IMR-90 (cell line): ENCODE measurements around the gene SLC26A8. TPM values are rescaled to one million over a fixed set of nuclear protein-coding genes. Genes with fewer than 3 reads are reported as not detected.

Source experiments
- ATAC-seq: fragments of 200-7000 bp; cut with Tn5 transposase; 2 replicates; pipeline ENCODE4 v1.9.1; 2020; ENCODE audit warnings: low read depth, mild to moderate bottlenecking, moderate library complexity
- BruUV-seq: library from RNA; stranded (reverse); fragments of 400-500 nt; replicated peaks from 2 replicates; lab custom pipeline; 2021; lab: Mats Ljungman, UMichigan
- CTCF ChIA-PET: fragments of 300-600 bp; formaldehyde crosslinking; extraction: SDS; loops from one replicate; lab custom pipeline; 2021; ENCODE audit warnings: antibody characterized with exemption; lab: Yijun Ruan, JAX
- POLR2A ChIA-PET: fragments of 300-600 bp; sonication (Branson Sonifier 250); formaldehyde crosslinking; loops from one replicate; lab custom pipeline; 2022; ENCODE audit warnings: antibody characterized with exemption; ENCODE audit not compliant: unreplicated experiment; lab: Charles Lee
- DNase-seq: peaks from one replicate; pipeline ENCODE4 v3.0.0; 2013
- H2AFZ ChIP-seq: replicated peaks from 2 replicates; pipeline ENCODE3; 2013; ENCODE audit warnings: low read length, mild to moderate bottlenecking; ENCODE audit not compliant: poor library complexity
- H2AK5ac ChIP-seq: 2 replicates; pipeline ENCODE4 v1.6.1; 2013; ENCODE audit warnings: low read depth, low read length, inconsistent platforms
- H2AK9ac ChIP-seq: replicated peaks from 2 replicates; pipeline ENCODE3; 2013; ENCODE audit warnings: mild to moderate bottlenecking, low read depth, low read length, moderate library complexity; ENCODE audit not compliant: poor library complexity
- H2BK120ac ChIP-seq: 2 replicates; pipeline ENCODE4 v1.6.1; 2013; ENCODE audit warnings: low read depth, low read length, inconsistent platforms
- H2BK15ac ChIP-seq: 3 replicates; pipeline ENCODE4 v1.6.1; 2013; ENCODE audit warnings: low read depth, low read length, inconsistent platforms
- H2BK20ac ChIP-seq: 2 replicates; pipeline ENCODE4 v1.6.1; 2013; ENCODE audit warnings: low read depth, mild to moderate bottlenecking, inconsistent platforms, low read length, moderate library complexity
- H2BK5ac ChIP-seq: 2 replicates; pipeline ENCODE4 v1.6.1; 2013; ENCODE audit warnings: mild to moderate bottlenecking, low read depth, low read length, inconsistent platforms; ENCODE audit not compliant: poor library complexity, severe bottlenecking
- H3K14ac ChIP-seq: replicated peaks from 2 replicates; pipeline ENCODE4 v1.6.1; 2013; ENCODE audit warnings: low read depth, low read length, inconsistent platforms
- H3K18ac ChIP-seq: 2 replicates; pipeline ENCODE4 v1.6.1; 2013; ENCODE audit warnings: low read depth, low read length, control low read depth
- H3K23ac ChIP-seq: 2 replicates; pipeline ENCODE4 v1.6.1; 2013; ENCODE audit warnings: low read depth, low read length, inconsistent platforms
- H3K27ac ChIP-seq: 2 replicates; pipeline ENCODE4 v1.5.1; 2013; ENCODE audit warnings: mild to moderate bottlenecking, control low read depth, low read length; ENCODE audit not compliant: insufficient read depth
- H3K27me3 ChIP-seq: 2 replicates; pipeline ENCODE4 v1.6.1; 2013; ENCODE audit warnings: low read length; ENCODE audit not compliant: control insufficient read depth, insufficient read depth
- H3K36me3 ChIP-seq: 2 replicates; pipeline ENCODE4 v1.6.1; 2013; ENCODE audit warnings: low read length, mixed read lengths; ENCODE audit not compliant: control insufficient read depth, insufficient read depth
- H3K4ac ChIP-seq: 2 replicates; pipeline ENCODE4 v1.6.1; 2013; ENCODE audit warnings: low read depth, low read length, inconsistent platforms
- H3K4me1 ChIP-seq: 2 replicates; pipeline ENCODE4 v1.6.1; 2013; ENCODE audit warnings: low read length, mixed read lengths; ENCODE audit not compliant: control insufficient read depth, insufficient read depth
- H3K4me2 ChIP-seq: 2 replicates; pipeline ENCODE4 v1.6.1; 2013; ENCODE audit warnings: low read depth, mild to moderate bottlenecking, control low read depth, low read length, moderate library complexity
- H3K4me3 ChIP-seq: 2 replicates; pipeline ENCODE4 v1.5.1; 2013; ENCODE audit warnings: low read depth, mild to moderate bottlenecking, control low read depth, low read length, moderate library complexity; ENCODE audit not compliant: insufficient read depth
- H3K56ac ChIP-seq: 2 replicates; pipeline ENCODE4 v1.6.1; 2013; ENCODE audit warnings: low read length, inconsistent platforms; ENCODE audit not compliant: insufficient read depth; ENCODE audit errors: extremely low read depth
- H3K79me1 ChIP-seq, 2 experiments: 2 replicates each; pipeline ENCODE4 v1.6.1; 2013; ENCODE audit warnings: low read length in 2 of 2, inconsistent platforms in 1 of 2, low read depth in 1 of 2
- H3K9ac ChIP-seq: 2 replicates; pipeline ENCODE4 v1.6.1; 2013; ENCODE audit warnings: low read depth, low read length, control low read depth
- H3K9me1 ChIP-seq: 2 replicates; pipeline ENCODE4 v1.6.1; 2013; ENCODE audit warnings: low read length, inconsistent platforms; ENCODE audit not compliant: insufficient read depth
- H3K9me3 ChIP-seq: 2 replicates; pipeline ENCODE4 v1.6.1; 2013; ENCODE audit warnings: low read length; ENCODE audit not compliant: control insufficient read depth, insufficient read depth
- H4K20me1 ChIP-seq: 2 replicates; pipeline ENCODE4 v1.6.1; 2013; ENCODE audit warnings: low read length, inconsistent platforms; ENCODE audit not compliant: insufficient read depth
- H4K5ac ChIP-seq: 2 replicates; pipeline ENCODE4 v1.6.1; 2013; ENCODE audit warnings: mild to moderate bottlenecking, low read depth, low read length, control low read depth
- H4K8ac ChIP-seq, 2 experiments: 2 replicates each; pipeline ENCODE4 v1.6.1; 2013; ENCODE audit warnings: low read depth in 2 of 2, low read length in 2 of 2, control low read depth in 1 of 2, inconsistent platforms in 1 of 2
- H4K91ac ChIP-seq: 2 replicates; pipeline ENCODE4 v1.6.1; 2013; ENCODE audit warnings: low read depth, low read length, inconsistent platforms; ENCODE audit not compliant: insufficient read depth
- BHLHE40 ChIP-seq: fragments of 150-350 bp; IDR thresholded peaks from 2 replicates; pipeline ENCODE4 v1.6.1; 2016; ENCODE audit warnings: mild to moderate bottlenecking, low read depth, low read length
- CEBPB ChIP-seq: IDR thresholded peaks from 2 replicates; pipeline ENCODE4 v1.6.1; 2012; ENCODE audit warnings: low read depth, low read length, improper control_type of control experiment
- CHD1 ChIP-seq: IDR thresholded peaks from 2 replicates; pipeline ENCODE4 v1.6.1; 2012; ENCODE audit warnings: low read depth, low read length, improper control_type of control experiment
- ELK1 ChIP-seq: fragments of 150-350 bp; IDR thresholded peaks from 2 replicates; pipeline ENCODE4 v1.6.1; 2016; ENCODE audit warnings: low read depth, mild to moderate bottlenecking, low read length, moderate library complexity, borderline replicate concordance
- FOS ChIP-seq: fragments of 150-350 bp; IDR thresholded peaks from 2 replicates; pipeline ENCODE4 v1.6.1; 2016; ENCODE audit warnings: low read depth, low read length
- MAZ ChIP-seq: IDR thresholded peaks from 2 replicates; pipeline ENCODE4 v1.6.1; 2012; ENCODE audit warnings: low read depth, mild to moderate bottlenecking, low read length, improper control_type of control experiment, moderate library complexity, borderline replicate concordance
- MXI1 ChIP-seq: IDR thresholded peaks from 2 replicates; pipeline ENCODE4 v1.6.1; 2012; ENCODE audit warnings: low read depth, mild to moderate bottlenecking, low read length, moderate library complexity, borderline replicate concordance
- RAD21 ChIP-seq: IDR thresholded peaks from 2 replicates; pipeline ENCODE4 v1.6.1; 2012; ENCODE audit warnings: low read length, improper control_type of control experiment
- RCOR1 ChIP-seq: IDR thresholded peaks from 2 replicates; pipeline ENCODE4 v1.6.1; 2012; ENCODE audit warnings: mild to moderate bottlenecking, low read length, improper control_type of control experiment; ENCODE audit not compliant: insufficient replicate concordance
- RFX5 ChIP-seq: IDR thresholded peaks from 2 replicates; pipeline ENCODE4 v1.8.0; 2012; ENCODE audit warnings: low read depth, mild to moderate bottlenecking, low read length, moderate library complexity
- SMC3 ChIP-seq: fragments of 150-350 bp; IDR thresholded peaks from 2 replicates; pipeline ENCODE4 v1.6.1; 2016; ENCODE audit warnings: low read depth, mild to moderate bottlenecking, antibody characterized with exemption, low read length, moderate library complexity
- WGBS, 2 experiments: methylation state at CpG; one replicate each; pipeline versions ENCODE4 v1.1.5 to v1.1.7; 2013; ENCODE audit warnings: missing lambda C conversion rate in 2 of 2; ENCODE audit not compliant: insufficient read length in 1 of 2; ENCODE audit errors: extremely low coverage in 2 of 2; 5-methylcytosine and 5-hydroxymethylcytosine counted together
- dilution Hi-C: fragments of 300-500 bp; cut with HindIII; formaldehyde crosslinking; loops from one replicate; pipeline ENCODE4 v1.14.3; 2018; ENCODE audit warnings: low sequenced_read_pairs; ENCODE audit not compliant: unreplicated experiment
- in situ Hi-C: fragments of 300-500 bp; cut with MboI; formaldehyde crosslinking; loops from 3 replicates; pipeline ENCODE4 v1.14.3; 2019; ENCODE audit warnings: low sequenced_read_pairs, inconsistent platforms, mixed read lengths
- intact Hi-C: fragments of 100-400 bp; cut with micrococcal nuclease; formaldehyde crosslinking; loops from 2 replicates; pipeline ENCODE4 v1.10.0; 2022
- polyA plus RNA-seq, 3 experiments: library from polyadenylated mRNA; depleted of rRNA; stranded (reverse); fragments of >200 nt; gene quantifications; 2 replicates each; pipeline ENCODE4 v1.2.3, GENCODE V29; 2012; ENCODE audit warnings: low replicate concordance in 1 of 3
- total RNA-seq: library from RNA; depleted of rRNA; stranded (reverse); fragments of >200 nt; gene quantifications from 2 replicates; pipeline ENCODE4 v1.2.3, GENCODE V29; 2012
- TF ChIP-seq, protein P1 (sequence below): fragments of 150-350 bp; IDR thresholded peaks from 2 replicates; pipeline ENCODE4 v1.6.1; 2017; ENCODE audit warnings: mild to moderate bottlenecking, antibody characterized with exemption, low read length, low read depth
- TF ChIP-seq, protein P2 (sequence below): conservative IDR thresholded peaks from 2 replicates; pipeline ENCODE4 v1.5.1; 2012; ENCODE audit warnings: mild to moderate bottlenecking, low read depth, low read length, improper control_type of control experiment

The SLC26A8 gene
- total and polyA plus RNA-seq, 2 of the 4 experiments (the other 2 are of a cell fraction) = 0.07 TPM; not detected in 1

- in situ Hi-C loops = no loop called here
- POLR2A ChIA-PET = no interaction called here
Measured at GRCh38 chr6:35935469-35935868, 89.0 kb downstream of the SLC26A8 start.

More at GRCh38 chr6:35935469-35935868, 89.0 kb downstream of the SLC26A8 start:
- H4K20me1 ChIP-seq = no peaks in the 10 kb centered on the region
- peaks cover 4% of the 10 kb centered on the region for H3K27me3 ChIP-seq
- no peak overlapping the region for H3K4ac ChIP-seq
- no peaks in the 10 kb centered on the region for H3K36me3 ChIP-seq
- WGBS, 2 experiments = no CpG with 5 or more reads among the region's 5 CpGs
- no peak overlapping the region for H3K27ac ChIP-seq
- H2AK5ac ChIP-seq = no peak overlapping the region
- H2AK9ac ChIP-seq = no peak overlapping the region
- no peak overlapping the region for H4K5ac ChIP-seq
- no peak for ATAC-seq
- no peak overlapping the region for H4K8ac ChIP-seq
- no peaks in the 10 kb centered on the region for H3K4me1 ChIP-seq
- no peak overlapping the region for H3K14ac ChIP-seq
- no peak overlapping the region for H2AFZ ChIP-seq
- H3K4me2 ChIP-seq = no peak overlapping the region
- dilution Hi-C loops (no loop called here), intact Hi-C loops (no loop called here)
- no peak overlapping the region for H2BK5ac ChIP-seq
- H3K18ac ChIP-seq = no peak overlapping the region
- no peaks in the 10 kb centered on the region for H3K9me1 ChIP-seq
- no peak overlapping the region for H3K23ac ChIP-seq
- H3K9me3 ChIP-seq = no peaks in the 10 kb centered on the region
- no peak for DNase-seq
- no peak overlapping the region for H3K4me3 ChIP-seq
- BruUV-seq = no TSS peak
- no peak overlapping the region for H4K91ac ChIP-seq
- no peak overlapping the region for H2BK120ac ChIP-seq
- no peak overlapping the region for H2BK20ac ChIP-seq
- H3K56ac ChIP-seq = no peak overlapping the region
- no peaks in the 10 kb centered on the region for H3K79me1 ChIP-seq
- no peak overlapping the region for H3K9ac ChIP-seq
- CTCF ChIA-PET = no interaction called here
- TF ChIP-seq MXI1 = no peak
- TF ChIP-seq CHD1 = no peak
- TF ChIP-seq, protein P1, sequence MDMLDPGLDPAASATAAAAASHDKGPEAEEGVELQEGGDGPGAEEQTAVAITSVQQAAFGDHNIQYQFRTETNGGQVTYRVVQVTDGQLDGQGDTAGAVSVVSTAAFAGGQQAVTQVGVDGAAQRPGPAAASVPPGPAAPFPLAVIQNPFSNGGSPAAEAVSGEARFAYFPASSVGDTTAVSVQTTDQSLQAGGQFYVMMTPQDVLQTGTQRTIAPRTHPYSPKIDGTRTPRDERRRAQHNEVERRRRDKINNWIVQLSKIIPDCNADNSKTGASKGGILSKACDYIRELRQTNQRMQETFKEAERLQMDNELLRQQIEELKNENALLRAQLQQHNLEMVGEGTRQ = no peak
- no peak for TF ChIP-seq FOS
- no peak for TF ChIP-seq RFX5
- TF ChIP-seq RAD21 = no peak
- TF ChIP-seq, protein P2, sequence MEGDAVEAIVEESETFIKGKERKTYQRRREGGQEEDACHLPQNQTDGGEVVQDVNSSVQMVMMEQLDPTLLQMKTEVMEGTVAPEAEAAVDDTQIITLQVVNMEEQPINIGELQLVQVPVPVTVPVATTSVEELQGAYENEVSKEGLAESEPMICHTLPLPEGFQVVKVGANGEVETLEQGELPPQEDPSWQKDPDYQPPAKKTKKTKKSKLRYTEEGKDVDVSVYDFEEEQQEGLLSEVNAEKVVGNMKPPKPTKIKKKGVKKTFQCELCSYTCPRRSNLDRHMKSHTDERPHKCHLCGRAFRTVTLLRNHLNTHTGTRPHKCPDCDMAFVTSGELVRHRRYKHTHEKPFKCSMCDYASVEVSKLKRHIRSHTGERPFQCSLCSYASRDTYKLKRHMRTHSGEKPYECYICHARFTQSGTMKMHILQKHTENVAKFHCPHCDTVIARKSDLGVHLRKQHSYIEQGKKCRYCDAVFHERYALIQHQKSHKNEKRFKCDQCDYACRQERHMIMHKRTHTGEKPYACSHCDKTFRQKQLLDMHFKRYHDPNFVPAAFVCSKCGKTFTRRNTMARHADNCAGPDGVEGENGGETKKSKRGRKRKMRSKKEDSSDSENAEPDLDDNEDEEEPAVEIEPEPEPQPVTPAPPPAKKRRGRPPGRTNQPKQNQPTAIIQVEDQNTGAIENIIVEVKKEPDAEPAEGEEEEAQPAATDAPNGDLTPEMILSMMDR = no peak
- no peak for TF ChIP-seq BHLHE40
- no peak for TF ChIP-seq RCOR1
- TF ChIP-seq CEBPB = no peak
- TF ChIP-seq MAZ = no peak
- TF ChIP-seq SMC3 = no peak
- no peak for TF ChIP-seq ELK1
- H2BK15ac ChIP-seq = no peak overlapping the region
